Measurements from ENCODE around the gene KLK8.

Gene KLK8

GRCh38 chr19:51001515-51001914 lies at the start of gene KLK8:
KLK8 (minus strand) TSS chr19:51001604; CDS start chr19:51001167, 437 bp downstream.
- no peak for DNase-seq

GRCh38 chr19:51047031-51047335 lies 45.6 kb upstream of the KLK8 start:
- DNase-seq = no peak

GRCh38 chr19:51044327-51044726 lies 42.9 kb upstream of the KLK8 start:
- no peak for DNase-seq

- DNase-seq = no peak
These were observed 42.1 kb upstream of the KLK8 start for GRCh38 chr19:51043497-51043896.

- no peak for DNase-seq
These were observed 38.7 kb upstream of the KLK8 start for GRCh38 chr19:51040151-51040550.

- no peak for DNase-seq
These were observed 35.1 kb upstream of the KLK8 start for GRCh38 chr19:51036519-51036918.

- DNase-seq = no peak
These were observed 33.3 kb upstream of the KLK8 start, which contains the start of gene KLK12 for GRCh38 chr19:51034704-51035103. KLK12 (minus strand) TSS chr19:51035002; CDS start chr19:51034621, 381 bp downstream.

GRCh38 chr19:51031880-51032225 lies 30.4 kb upstream of the KLK8 start:
- DNase-seq = no peak

GRCh38 chr19:51031220-51031879 lies 29.9 kb upstream of the KLK8 start:
- no peak for DNase-seq

- DNase-seq = no peak
These were observed 29.2 kb upstream of the KLK8 start for GRCh38 chr19:51030631-51031030.

GRCh38 chr19:51029718-51030117 lies 28.3 kb upstream of the KLK8 start:
- no peak for DNase-seq

- no peak for DNase-seq
These were observed 26.5 kb upstream of the KLK8 start for GRCh38 chr19:51027873-51028272.

GRCh38 chr19:51027126-51027806 lies 25.9 kb upstream of the KLK8 start:
- no peak for DNase-seq

- DNase-seq = no peak
These were observed 25.1 kb upstream of the KLK8 start, which contains the start of gene KLK11 for GRCh38 chr19:51026554-51026831. KLK11 (minus strand) TSS chr19:51026616; CDS start chr19:51025631, 985 bp downstream.

- no peak for DNase-seq
These were observed 24.6 kb upstream of the KLK8 start for GRCh38 chr19:51025809-51026553.

- DNase-seq = no peak
These were observed 24.0 kb upstream of the KLK8 start for GRCh38 chr19:51025401-51025800.

- DNase-seq = no peak
These were observed 23.5 kb upstream of the KLK8 start for GRCh38 chr19:51024924-51025323.

GRCh38 chr19:51023946-51024345 lies 22.5 kb upstream of the KLK8 start:
- DNase-seq = no peak

- no peak for DNase-seq
These were observed 21.1 kb upstream of the KLK8 start for GRCh38 chr19:51022526-51022925.

GRCh38 chr19:51020988-51021651 lies 19.7 kb upstream of the KLK8 start:
- peak; percentile 65 for DNase-seq

- DNase-seq = no peak
These were observed 18.1 kb upstream of the KLK8 start, which contains the start of gene KLK10 for GRCh38 chr19:51019544-51019925. KLK10 (minus strand) TSS chr19:51019709; CDS start chr19:51019130, 579 bp downstream.

- peak; percentile 36 for DNase-seq
These were observed 17.5 kb upstream of the KLK8 start for GRCh38 chr19:51018745-51019543.

Measured in retina (tissue), 1 donor.